Pericardium fibroblast (primary cell): ENCODE results near the gene PDE6D. TPM values are rescaled to one million over a fixed set of nuclear protein-coding genes. Genes with fewer than 3 reads are reported as not detected.

Experiments used
- total RNA-seq: library from RNA; depleted of rRNA; stranded (reverse); fragments of >200 nt; gene quantifications from 2 replicates; pipeline ENCODE4 v1.2.3, GENCODE V29; 2015

PDE6D gene
- total RNA-seq = 26.0 and 29.4 TPM in 2 replicates

GRCh38 chr2:231780909-231781797, at the start of gene PDE6D:
TSS of gene PDE6D (minus strand) at chr2:231781282. CDS start at chr2:231781114, 168 bp downstream.

GRCh38 chr2:231786177-231786916, 5.3 kb upstream of the PDE6D start, which contains the start of gene COPS7B:
TSS of gene COPS7B (plus strand) at chr2:231786445. CDS start at chr2:231788571, 2,126 bp downstream.

GRCh38 chr2:231707927-231708772, 72.9 kb downstream of the PDE6D start, which contains the start of gene PTMA:
TSS of gene PTMA (plus strand) at chr2:231708525. CDS start at chr2:231708707, 182 bp downstream.

Other genes starting within 250 kb of the PDE6D start
- gene TEX44, start 188.4 kb downstream of the PDE6D start, total RNA-seq = not detected in 2 replicates
- gene PTMA, start 72.8 kb downstream of the PDE6D start, total RNA-seq = 340 and 407 TPM in 2 replicates
- gene COPS7B, start 5.2 kb upstream of the PDE6D start, total RNA-seq = 13.9 and 27.0 TPM in 2 replicates
- not detected in 2 replicates for gene NPPC, start 145.1 kb upstream of the PDE6D start, total RNA-seq
- gene DIS3L2, start 180.4 kb upstream of the PDE6D start, total RNA-seq = 9.4 and 14.9 TPM in 2 replicates